Kidney (tissue), 14 donors: ENCODE results near the gene SHROOM4. TPM values are rescaled to one million over a fixed set of nuclear protein-coding genes. Genes with fewer than 3 reads are reported as not detected.

ENCODE experiments used
- DNase-seq, 5 donors: peaks; one replicate each; pipeline ENCODE4 v3.0.0-alpha.2; 2013 to 2020
- FAIRE-seq: peaks from 2 replicates; lab custom pipeline; 2012; peaks lifted over from hg19 to GRCh38; lab: Jason Lieb, UNC
- H3K27ac ChIP-seq, 2 donors: one replicate each; pipeline ENCODE4 v1.7.0; 2013; ENCODE audit warnings: low read depth in 2 of 2, low read length in 2 of 2, inconsistent platforms in 1 of 2
- H3K27me3 ChIP-seq: one replicate; pipeline ENCODE4 v1.7.1; 2013; ENCODE audit warnings: low read length, inconsistent platforms; ENCODE audit not compliant: control insufficient read depth, insufficient read depth
- H3K36me3 ChIP-seq, 3 donors: one replicate each; pipeline versions ENCODE4 v1.7.0 to v1.7.1; 2013; ENCODE audit warnings: low read length in 3 of 3, control low read depth in 1 of 3, inconsistent platforms in 1 of 3; ENCODE audit not compliant: insufficient read depth in 3 of 3, control insufficient read depth in 2 of 3
- H3K4me1 ChIP-seq, 3 donors: one replicate each; pipeline versions ENCODE4 v1.7.0 to v1.7.1; 2013; ENCODE audit warnings: low read length in 3 of 3, inconsistent platforms in 1 of 3, low read depth in 1 of 3; ENCODE audit not compliant: control insufficient read depth in 2 of 3, insufficient read depth in 2 of 3
- H3K4me3 ChIP-seq, 3 donors: one replicate each; pipeline versions ENCODE4 v1.7.0 to v1.8.1; 2013; ENCODE audit warnings: low read length in 3 of 3, control low read depth in 1 of 3, inconsistent platforms in 1 of 3
- H3K9ac ChIP-seq, 3 donors: one replicate each; pipeline versions ENCODE4 v1.7.0 to v1.7.1; 2013; ENCODE audit warnings: low read length in 3 of 3, control low read depth in 1 of 3, inconsistent platforms in 1 of 3
- H3K9me3 ChIP-seq, 3 donors: one replicate each; pipeline versions ENCODE4 v1.7.0 to v1.7.1; 2013; ENCODE audit warnings: low read length in 3 of 3, control low read depth in 1 of 3, inconsistent platforms in 1 of 3; ENCODE audit not compliant: control insufficient read depth in 2 of 3, insufficient read depth in 1 of 3
- intact Hi-C: fragments of 100-400 bp; cut with DNase I; formaldehyde crosslinking; loops from one replicate; pipeline ENCODE4 v1.11.1; 2022
- polyA plus RNA-seq: library from polyadenylated mRNA; stranded (reverse); fragments of 350-450 nt; fragmentation: Illumina TruSeq; extraction: RNeasy Lipid Tissue Mini Kit (QIAGEN cat#74804); gene quantifications from one replicate; pipeline ENCODE4 v1.2.3, GENCODE V29; 2014; ENCODE audit warnings: low read depth, low replicate concordance; ENCODE audit not compliant: insufficient read depth
- total RNA-seq: library from RNA; stranded (reverse); fragmentation: NEBNext Ultra II Directional; extraction: Animal tissue kit (Norgen Biotek cat#: 25700); gene quantifications from one replicate; pipeline ENCODE4 v1.2.1, GENCODE V29; 2021
- TF ChIP-seq, protein P1 (sequence below): IDR thresholded peaks from 3 replicates; pipeline ENCODE4 v1.5.1; 2012; ENCODE audit warnings: mild to moderate bottlenecking, moderate library complexity, borderline replicate concordance; ENCODE audit not compliant: insufficient read depth; ENCODE audit errors: extremely low read depth
- donor health status: control.
- donor health status: control.
- donor health status: control.
- donor health status: control.
- donor health status: control.
- donor health status: DM: yes; HTN: yes; CAD: no.
- donor health status: Normal renal cell carcinoma (clear cell type).

Gene SHROOM4
- total and polyA plus RNA-seq, 2 donors from 2014 or later, result 5.7 to 21.8 TPM

DNA sequence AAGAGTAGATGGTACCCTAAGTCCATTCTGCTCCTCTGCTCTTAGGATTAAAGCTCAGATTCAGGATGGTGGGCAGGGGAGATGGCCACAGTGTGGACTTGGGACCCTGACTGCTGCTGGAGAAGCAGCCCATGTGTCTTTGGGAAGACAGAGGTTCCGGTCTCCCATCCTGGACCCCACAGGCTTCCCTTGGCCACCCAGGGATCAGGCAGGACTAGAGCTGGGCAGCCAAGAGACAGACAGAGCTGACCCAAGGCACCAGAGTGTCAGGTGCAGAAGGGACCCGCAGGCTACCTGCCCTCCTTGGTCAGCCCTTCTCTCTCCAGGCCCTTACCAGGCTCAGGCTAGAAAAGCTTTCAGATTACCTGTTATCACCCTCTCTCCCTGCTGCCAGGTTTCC lies 25.7 kb upstream of the SHROOM4 start:
- H3K9me3 ChIP-seq, result no peaks in the 10 kb centered on the region
- H3K4me1 ChIP-seq, result no peaks in the 10 kb centered on the region
- H3K36me3 ChIP-seq, result no peaks in the 10 kb centered on the region
- H3K9ac ChIP-seq, result no peak overlapping the region
- peaks cover 2% of the 10 kb centered on the region for H3K27me3 ChIP-seq
- intact Hi-C loops, result no loop called here
- no peak for DNase-seq
- no peak for FAIRE-seq
- TF ChIP-seq, protein P1, sequence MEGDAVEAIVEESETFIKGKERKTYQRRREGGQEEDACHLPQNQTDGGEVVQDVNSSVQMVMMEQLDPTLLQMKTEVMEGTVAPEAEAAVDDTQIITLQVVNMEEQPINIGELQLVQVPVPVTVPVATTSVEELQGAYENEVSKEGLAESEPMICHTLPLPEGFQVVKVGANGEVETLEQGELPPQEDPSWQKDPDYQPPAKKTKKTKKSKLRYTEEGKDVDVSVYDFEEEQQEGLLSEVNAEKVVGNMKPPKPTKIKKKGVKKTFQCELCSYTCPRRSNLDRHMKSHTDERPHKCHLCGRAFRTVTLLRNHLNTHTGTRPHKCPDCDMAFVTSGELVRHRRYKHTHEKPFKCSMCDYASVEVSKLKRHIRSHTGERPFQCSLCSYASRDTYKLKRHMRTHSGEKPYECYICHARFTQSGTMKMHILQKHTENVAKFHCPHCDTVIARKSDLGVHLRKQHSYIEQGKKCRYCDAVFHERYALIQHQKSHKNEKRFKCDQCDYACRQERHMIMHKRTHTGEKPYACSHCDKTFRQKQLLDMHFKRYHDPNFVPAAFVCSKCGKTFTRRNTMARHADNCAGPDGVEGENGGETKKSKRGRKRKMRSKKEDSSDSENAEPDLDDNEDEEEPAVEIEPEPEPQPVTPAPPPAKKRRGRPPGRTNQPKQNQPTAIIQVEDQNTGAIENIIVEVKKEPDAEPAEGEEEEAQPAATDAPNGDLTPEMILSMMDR, result no peak
- H3K27ac ChIP-seq, result no peak overlapping the region
- H3K4me3 ChIP-seq, result no peak overlapping the region

DNA sequence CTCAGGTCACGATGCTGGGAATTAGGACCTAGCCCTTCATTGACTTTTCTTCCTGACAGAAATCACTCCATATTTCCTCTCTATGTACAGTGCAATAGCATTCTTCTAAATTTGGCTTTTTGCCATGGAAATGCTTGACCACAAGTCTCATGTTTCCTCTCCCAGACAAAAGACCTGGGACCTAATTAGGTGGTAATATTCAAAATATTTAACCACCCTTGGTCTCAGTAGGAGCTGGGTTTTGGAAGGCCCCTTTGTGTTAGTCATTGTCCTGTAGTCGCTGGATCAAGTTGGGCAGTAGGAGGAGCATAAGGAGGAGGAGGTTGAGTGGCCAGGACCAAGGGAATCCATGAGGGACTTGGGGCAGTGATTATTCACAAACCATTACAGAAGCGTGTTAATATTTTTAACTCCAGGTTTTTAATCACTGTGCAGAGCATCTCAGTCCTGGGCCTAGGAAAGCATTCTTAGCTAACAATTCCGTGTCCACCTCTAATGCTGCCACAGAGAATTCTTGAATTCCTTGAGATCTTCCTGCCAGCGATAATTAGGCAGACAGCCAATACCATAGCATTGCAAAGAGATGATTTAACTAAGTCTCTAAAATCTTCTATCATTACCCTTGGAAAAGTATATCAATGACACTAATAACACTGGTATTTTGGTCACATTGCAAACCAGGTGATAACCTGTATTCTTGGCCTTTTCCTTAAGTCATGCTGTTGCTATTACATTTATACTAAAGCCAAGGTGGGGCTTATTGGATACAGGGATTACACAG lies 25.0 kb upstream of the SHROOM4 start:
- Histone ChIP-seq H3K27me3 (peaks cover 2% of the 10 kb centered on the region), H3K9me3 (no peaks in the 10 kb centered on the region), H3K4me3 (no peak overlapping the region), H3K27ac (no peak overlapping the region), H3K36me3 (no peaks in the 10 kb centered on the region), H3K9ac (no peak overlapping the region), H3K4me1 (no peaks in the 10 kb centered on the region)
- TF ChIP-seq, protein P1, result no peak
- no peak for FAIRE-seq
- no peak for DNase-seq
- intact Hi-C loops, result no loop called here

DNA sequence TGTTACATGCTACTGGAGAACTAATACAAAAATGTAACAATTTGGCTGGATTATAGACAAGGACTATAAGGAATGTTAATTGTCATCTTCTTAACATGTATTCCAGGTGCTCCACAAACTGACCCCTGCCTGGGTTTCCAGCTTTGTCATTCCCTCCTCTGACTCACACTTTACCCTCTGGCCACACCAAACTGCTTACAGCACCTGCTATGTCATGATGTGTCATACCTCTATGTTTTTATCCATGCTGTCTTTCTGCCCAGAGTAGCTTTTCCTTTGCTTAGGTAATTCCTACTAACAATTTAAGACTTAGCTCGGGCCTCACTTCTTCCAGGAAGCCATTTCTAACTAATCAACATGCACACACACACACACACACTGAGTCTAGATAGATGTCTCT lies 14.0 kb upstream of the SHROOM4 start:
- no peaks in the 10 kb centered on the region for H3K27me3 ChIP-seq
- H3K4me3 ChIP-seq, result no peak overlapping the region
- no peak overlapping the region for H3K9ac ChIP-seq
- H3K9me3 ChIP-seq, result no peaks in the 10 kb centered on the region
- no peak overlapping the region for H3K27ac ChIP-seq
- intact Hi-C loops, result no loop called here
- FAIRE-seq (no peak), DNase-seq (no peak)
- H3K36me3 ChIP-seq, result no peaks in the 10 kb centered on the region
- TF ChIP-seq, protein P1, result no peak
- no peaks in the 10 kb centered on the region for H3K4me1 ChIP-seq
